H7 (cell line): ENCODE measurements around the gene ADTRP. TPM values are rescaled to one million over a fixed set of nuclear protein-coding genes. Genes with fewer than 3 reads are reported as not detected.
"Not testable (repeated sequence)": the region's sequence is repeated elsewhere in the genome, so short reads cannot be mapped to it uniquely, and the experiment has no call there.

Source experiments
- DNase-seq: peaks from one replicate; pipeline ENCODE4 v3.0.0; 2012
- H3K27me3 ChIP-seq: 2 replicates; pipeline ENCODE4 v1.6.0; 2011; ENCODE audit warnings: mild to moderate bottlenecking, low read length; ENCODE audit not compliant: control insufficient read depth, insufficient read depth
- H3K36me3 ChIP-seq: replicated peaks from 2 replicates; pipeline ENCODE4 v1.5.1; 2011; ENCODE audit warnings: low read length; ENCODE audit not compliant: control insufficient read depth, insufficient read depth
- H3K4me3 ChIP-seq: 2 replicates; pipeline ENCODE4 v1.5.1; 2011; ENCODE audit warnings: low read depth, mild to moderate bottlenecking, control low read depth, low read length, moderate library complexity; ENCODE audit not compliant: insufficient read depth
- total RNA-seq: library from RNA; depleted of rRNA; stranded (reverse); fragments of >200 nt; shearing (Covaris generic); gene quantifications from 2 replicates; pipeline ENCODE4 v1.2.3, GENCODE V29; 2014

The ADTRP gene
- total RNA-seq, 1 experiment from 2014 or later: 0.21 TPM

DNA sequence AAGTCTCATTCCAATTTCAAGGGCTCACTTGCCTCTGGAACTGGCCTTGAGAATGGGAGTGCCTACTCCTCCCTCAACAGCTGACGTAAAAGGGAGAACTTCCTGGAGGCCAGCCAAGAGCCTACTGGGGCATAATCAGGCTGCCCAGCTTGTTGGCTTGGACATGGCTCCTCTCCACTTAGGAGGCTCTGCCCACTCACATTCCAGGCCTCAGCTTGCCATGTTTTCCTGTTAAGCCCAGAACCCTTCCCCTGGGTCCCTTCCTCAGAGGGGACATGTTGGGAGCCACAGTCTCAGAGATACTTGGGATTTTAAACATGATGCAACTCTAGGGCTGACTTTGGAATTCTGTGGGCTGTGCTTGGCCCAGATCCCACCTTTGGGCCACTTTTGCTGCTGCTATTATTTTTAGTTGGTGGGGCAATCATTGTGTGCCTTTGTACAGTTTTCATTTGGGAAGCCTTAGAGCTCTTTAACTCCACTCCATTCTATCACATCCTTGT lies 31.5 kb upstream of the ADTRP start:
- no peaks in the 10 kb centered on the region for H3K27me3 ChIP-seq
- H3K36me3 ChIP-seq: no peaks in the 10 kb centered on the region
- no peak for DNase-seq
- no peak overlapping the region for H3K4me3 ChIP-seq

DNA sequence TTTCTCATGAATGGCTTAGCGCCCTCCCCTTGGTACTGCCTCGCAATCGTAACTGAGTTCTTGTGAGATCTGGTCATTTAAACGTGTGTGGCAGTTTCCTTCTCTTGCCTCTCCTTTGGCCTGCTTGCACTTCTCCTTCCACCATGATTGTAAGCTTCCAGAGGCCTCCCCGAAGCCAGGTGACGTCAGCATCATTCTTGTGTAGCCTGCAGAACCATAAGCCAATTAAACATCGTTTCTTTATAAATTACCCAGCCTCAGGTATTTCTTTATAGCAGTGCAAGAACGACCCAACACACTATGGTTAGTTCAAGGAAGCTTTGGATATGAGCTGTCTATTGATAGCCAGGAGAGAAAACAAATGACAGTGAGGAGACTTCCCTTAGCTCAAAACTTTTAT lies 29.5 kb upstream of the ADTRP start:
- Histone ChIP-seq H3K36me3 (no peaks in the 10 kb centered on the region), H3K27me3 (no peaks in the 10 kb centered on the region), H3K4me3 (no peak overlapping the region)
- no peak for DNase-seq

DNA sequence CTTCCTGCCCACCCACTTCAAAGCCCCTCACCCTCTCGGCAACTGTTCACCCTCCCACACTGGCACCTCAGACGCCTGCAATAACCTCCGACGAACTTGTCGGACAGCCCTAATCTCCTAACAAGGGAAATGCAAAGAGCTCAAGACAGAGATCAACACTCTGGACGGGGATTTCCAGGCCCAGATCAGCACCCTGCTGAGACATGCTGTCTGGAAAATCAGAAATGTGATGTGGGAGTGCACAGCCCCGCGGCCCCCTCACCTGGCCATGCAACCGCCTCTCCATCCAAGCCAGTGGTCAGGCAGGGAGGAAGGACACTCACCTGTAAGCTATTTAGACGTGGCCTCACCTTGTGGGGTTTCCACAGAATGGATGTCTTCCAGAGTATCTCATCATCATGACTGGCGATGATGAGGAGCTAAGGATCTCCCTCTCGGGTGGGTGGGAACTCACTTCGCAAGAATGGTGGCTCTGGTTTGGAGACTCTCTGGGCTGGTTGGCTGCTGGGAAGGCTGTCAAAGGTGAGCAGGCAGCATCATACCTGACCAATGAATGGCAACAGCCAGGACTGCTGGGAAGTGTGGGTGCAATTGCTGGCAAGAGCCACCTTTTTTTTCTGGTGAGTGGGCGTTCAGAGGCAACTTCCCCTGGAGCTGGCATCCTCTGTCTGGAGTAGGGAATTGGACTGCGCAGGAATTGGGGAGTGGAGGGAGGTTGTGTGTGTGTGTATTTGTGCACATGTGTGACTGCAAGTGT lies 28.1 kb upstream of the ADTRP start:
- Histone ChIP-seq H3K36me3 (no peaks in the 10 kb centered on the region), H3K4me3 (no peak overlapping the region), H3K27me3 (no peaks in the 10 kb centered on the region)
- no peak for DNase-seq

DNA sequence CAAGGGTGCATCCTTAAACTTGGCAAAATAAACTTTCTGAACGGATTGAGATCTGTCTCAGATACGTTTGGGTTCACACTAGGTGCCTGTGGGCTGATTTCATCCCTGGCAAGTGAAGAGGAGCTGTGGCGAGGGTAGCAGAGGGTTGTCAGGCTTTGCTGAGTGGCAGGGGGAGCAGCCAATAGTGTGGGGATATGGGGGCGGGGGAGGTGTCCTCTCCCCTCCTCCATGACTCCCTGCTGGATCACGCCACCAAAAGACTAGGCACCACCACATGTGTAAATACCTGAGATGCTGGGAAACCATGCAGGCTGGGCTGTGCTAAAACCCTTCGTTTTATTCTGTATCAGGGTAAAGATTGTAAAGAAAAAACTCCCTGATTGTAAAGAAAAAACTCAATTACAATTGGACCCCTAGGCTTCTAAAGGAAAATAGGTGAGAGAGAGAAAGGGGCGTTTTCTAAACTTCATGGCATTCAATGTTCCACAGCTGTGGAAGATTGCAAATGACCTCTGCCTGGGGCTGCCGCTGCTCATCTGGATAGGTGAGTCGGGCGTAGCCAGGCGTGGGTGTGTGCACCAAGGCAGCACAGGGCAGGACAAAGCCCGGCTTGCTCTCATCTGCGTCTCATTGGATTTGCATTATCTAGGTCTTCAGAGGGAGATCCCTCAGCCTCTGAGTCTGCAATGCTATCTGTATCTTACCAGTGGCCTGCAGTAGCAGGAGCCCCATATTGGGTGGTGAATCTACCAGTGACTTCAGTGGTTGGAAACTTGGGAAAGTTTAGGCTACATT lies 26.9 kb upstream of the ADTRP start:
- H3K4me3 ChIP-seq: no peak overlapping the region
- H3K27me3 ChIP-seq: no peaks in the 10 kb centered on the region
- no peaks in the 10 kb centered on the region for H3K36me3 ChIP-seq
- DNase-seq: peak; percentile 90

DNA sequence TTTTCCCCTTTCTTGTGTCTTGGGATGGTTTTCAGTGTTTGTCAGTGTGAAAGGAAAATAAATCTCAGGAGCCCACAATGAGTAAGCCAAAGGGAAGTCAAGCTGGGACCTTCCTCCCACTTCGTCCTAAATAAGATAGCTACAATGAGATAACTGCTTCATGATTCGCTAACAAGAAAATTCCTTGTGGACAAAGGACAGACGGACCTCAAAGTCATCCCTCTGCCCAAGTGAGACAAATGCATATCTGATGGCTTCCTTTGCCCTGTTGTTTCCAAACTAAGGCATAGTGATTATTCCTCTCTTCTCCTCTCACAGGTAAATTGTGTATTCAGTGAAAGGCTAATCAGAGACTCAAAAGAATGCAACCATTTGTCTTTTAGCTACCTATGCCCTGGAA lies 26.1 kb upstream of the ADTRP start:
- no peaks in the 10 kb centered on the region for H3K36me3 ChIP-seq
- DNase-seq: no peak
- no peak overlapping the region for H3K4me3 ChIP-seq
- H3K27me3 ChIP-seq: no peaks in the 10 kb centered on the region

DNA sequence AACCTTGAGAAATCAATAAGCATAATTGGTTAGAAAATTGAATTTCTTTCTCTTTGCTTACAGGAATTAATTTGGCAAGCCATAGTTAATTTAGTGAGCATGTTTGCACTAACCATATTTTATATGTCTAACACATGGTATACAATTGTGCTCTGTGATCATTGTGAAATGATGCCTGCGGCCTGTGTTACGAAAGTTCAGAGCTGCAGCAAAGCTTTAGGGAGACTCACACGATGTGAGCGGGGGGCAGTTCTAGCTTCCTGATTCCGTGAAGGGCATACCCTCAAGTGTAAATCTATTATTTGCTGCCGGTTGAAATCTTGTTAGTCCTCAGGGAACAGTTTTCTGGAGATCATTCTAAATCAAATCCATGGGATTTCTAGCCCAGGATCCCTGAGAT lies 25.5 kb upstream of the ADTRP start:
- no peaks in the 10 kb centered on the region for H3K27me3 ChIP-seq
- H3K36me3 ChIP-seq: no peaks in the 10 kb centered on the region
- H3K4me3 ChIP-seq: no peak overlapping the region
- DNase-seq: no peak

DNA sequence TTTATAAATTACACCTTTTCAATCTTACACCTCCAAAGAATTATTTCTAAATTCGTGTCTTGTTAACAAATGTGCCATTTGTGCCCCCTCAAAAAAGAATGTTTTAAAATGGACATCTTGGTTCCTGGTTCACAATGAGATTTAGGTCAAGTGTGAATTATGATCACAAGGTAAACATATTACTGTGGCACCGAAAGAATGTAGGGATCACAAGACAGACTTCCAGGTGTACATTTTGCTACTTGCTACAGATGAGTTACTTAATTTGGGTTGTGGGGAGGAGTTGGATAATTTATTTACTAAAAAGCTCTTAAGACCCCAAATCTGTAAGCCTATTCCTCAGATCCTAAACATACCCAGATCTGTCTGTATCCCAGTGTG lies 25.0 kb upstream of the ADTRP start:
- Histone ChIP-seq H3K27me3 (no peaks in the 10 kb centered on the region), H3K36me3 (no peaks in the 10 kb centered on the region), H3K4me3 (no peak overlapping the region)
- DNase-seq: no peak

DNA sequence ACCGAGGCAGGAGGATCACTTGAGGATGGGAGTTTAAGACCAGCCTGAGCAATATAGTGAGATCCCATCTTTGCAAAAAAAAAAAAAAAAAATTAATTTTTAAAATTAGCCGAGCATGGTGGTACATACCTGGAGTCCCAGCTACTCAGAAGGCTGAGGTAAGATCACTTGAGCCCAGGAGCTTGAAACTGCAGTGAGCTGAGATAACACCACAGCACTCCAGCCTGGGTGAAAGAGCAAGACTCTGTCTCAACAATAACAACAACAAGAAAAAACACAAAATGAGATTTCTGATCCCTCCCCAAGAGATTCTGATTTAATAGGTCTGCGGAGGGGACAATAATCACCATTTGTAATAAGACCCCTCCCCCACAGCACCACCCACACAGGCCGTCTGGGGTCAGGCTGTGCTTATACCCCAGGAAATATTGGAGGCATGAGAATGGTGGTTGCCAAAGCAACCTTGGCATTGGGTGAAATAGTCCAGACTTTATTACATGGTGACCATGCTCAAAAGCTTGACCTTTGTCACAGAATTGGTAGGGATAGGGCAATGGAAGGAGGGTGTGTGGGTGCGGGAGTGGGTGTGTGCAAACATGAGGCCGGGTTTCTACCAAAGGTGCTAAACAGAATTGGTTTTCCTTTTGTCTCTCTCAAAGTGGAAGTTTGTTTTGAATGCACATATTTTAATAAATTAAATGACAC lies 24.4 kb upstream of the ADTRP start:
- H3K27me3 ChIP-seq: no peaks in the 10 kb centered on the region

DNA sequence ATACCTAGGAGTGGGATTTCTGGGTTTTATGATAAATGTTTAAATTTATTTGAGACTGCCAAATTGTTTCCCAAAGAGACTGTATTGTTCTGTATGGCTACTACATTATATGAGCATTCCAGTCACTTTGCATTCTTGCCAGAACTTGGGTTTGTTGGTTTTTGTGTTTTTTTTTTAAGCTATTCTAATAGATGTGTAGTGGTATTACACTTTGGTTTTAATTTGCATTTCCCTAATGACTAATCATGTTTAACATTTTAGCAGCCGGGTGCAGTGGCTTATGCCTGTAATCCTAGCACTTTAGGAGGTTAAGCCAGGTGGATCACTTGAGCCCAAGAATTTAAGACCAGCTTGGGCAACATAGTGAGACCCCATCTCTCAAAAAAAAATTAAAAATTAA lies 21.9 kb upstream of the ADTRP start:
- H3K4me3 ChIP-seq, DNase-seq, H3K27me3 ChIP-seq, H3K36me3 ChIP-seq: not testable (repeated sequence)

More for the DNA sequence above, 24.4 kb upstream of the ADTRP start:
- no peak for DNase-seq
- H3K36me3 ChIP-seq: no peaks in the 10 kb centered on the region
- H3K4me3 ChIP-seq: no peak overlapping the region

DNA sequence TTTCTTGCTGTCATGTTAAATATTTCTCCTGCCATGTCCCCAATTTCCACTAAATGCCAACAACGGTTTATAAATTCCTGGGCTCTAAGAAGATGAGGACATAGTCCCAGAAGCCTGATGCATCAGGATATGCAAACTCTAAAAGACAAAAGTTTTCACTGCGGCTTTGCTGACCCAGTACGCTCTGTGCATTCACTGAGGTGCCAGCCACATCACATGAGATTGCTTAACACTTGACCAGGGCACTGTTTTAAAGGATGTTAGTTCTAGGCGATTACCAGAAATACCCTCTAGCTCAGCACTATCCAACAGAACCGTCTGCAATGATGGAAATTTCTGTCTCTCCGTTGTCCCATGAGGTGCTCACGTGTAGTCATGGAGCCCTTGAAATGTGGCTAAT lies 19.9 kb upstream of the ADTRP start:
- H3K36me3 ChIP-seq: no peaks in the 10 kb centered on the region
- no peak overlapping the region for H3K4me3 ChIP-seq
- DNase-seq: no peak
- no peaks in the 10 kb centered on the region for H3K27me3 ChIP-seq

DNA sequence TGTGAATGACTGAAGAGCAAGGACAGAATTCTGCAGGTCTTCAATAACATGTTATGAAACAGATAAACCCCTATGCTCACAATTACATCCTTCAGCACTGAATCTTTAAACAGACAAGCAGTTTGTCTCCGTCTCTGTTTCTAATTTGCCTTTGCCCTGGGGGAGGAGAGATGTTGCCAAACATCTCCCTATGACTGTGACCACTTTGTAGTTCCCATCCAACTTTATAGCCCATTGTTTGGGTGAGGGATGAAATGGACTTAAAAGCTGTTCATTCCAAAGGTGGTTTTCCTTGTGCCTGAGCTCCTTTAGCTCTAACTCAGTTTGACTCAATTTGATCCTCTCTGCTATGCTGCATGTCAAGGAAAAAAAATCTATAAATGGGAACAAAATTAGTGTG lies 19.5 kb upstream of the ADTRP start:
- Histone ChIP-seq H3K4me3 (no peak overlapping the region), H3K27me3 (no peaks in the 10 kb centered on the region), H3K36me3 (no peaks in the 10 kb centered on the region)
- no peak for DNase-seq

DNA sequence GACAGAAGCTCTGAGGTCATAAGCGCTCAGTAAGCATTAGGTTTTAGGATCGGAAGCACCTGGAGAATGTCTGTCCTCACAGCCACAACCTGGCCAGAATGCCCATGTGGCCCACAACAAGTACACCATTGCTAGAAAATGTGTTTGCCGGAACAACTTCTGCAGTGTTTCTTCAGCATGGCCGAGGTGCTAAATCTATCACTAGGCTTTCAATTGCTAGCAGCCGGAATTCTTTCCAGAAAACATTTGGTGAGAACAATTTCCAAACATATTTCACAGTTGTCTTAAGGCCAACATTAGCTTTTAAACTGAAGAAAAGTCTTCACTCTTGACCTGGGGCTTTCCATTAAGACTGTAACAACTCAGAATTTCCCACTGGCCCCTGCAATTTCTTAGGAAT lies 18.2 kb upstream of the ADTRP start:
- no peak for DNase-seq
- no peak overlapping the region for H3K4me3 ChIP-seq
- H3K36me3 ChIP-seq: no peaks in the 10 kb centered on the region
- no peaks in the 10 kb centered on the region for H3K27me3 ChIP-seq

DNA sequence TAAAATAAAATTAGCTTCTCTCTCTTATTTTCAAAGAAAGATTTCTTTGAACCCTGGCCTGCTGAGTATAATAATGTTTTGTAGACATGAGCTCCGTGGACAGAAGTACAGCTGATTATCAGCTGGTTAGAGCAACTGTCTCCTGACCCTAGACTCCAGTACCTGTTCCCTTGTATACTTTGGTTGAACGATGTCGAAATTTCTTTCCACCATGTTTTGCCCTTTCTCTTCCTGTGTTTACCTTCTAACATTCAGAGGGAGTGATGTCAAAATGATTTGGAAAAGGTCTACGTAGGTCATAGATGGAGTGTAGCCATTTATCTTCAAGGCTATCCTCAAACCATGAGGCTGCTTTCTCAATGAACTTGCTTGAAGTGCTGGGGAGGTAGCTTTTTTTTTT lies 16.8 kb upstream of the ADTRP start:
- Histone ChIP-seq H3K27me3 (no peaks in the 10 kb centered on the region), H3K36me3 (no peaks in the 10 kb centered on the region), H3K4me3 (no peak overlapping the region)
- DNase-seq: no peak

DNA sequence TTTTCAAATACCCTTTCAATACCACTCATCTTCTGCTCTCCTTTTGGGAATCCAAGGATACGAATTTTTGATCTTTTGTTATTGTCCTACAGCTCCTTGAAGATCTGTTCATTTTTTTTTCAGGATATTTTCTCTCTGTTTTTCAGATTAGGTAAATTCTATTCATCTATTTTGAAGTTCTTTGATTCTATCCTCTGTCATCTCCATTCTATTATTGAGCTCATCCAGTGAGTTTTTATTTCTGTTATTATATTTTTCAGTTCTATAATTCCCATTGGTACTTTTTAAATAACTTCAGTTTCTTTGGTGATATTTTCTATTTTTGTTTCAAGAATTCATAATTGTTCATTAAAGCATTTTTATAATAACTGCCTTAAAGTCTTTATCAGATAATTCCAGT lies 14.7 kb upstream of the ADTRP start:
- no peaks in the 10 kb centered on the region for H3K36me3 ChIP-seq
- H3K4me3 ChIP-seq: no peak overlapping the region
- H3K27me3 ChIP-seq: no peaks in the 10 kb centered on the region
- no peak for DNase-seq
